Measurements from ENCODE around the gene DAP.
"Not testable (repeated sequence)": the region's sequence is repeated elsewhere in the genome, so short reads cannot be mapped to it uniquely, and the experiment has no call there.

The DAP gene

DNA sequence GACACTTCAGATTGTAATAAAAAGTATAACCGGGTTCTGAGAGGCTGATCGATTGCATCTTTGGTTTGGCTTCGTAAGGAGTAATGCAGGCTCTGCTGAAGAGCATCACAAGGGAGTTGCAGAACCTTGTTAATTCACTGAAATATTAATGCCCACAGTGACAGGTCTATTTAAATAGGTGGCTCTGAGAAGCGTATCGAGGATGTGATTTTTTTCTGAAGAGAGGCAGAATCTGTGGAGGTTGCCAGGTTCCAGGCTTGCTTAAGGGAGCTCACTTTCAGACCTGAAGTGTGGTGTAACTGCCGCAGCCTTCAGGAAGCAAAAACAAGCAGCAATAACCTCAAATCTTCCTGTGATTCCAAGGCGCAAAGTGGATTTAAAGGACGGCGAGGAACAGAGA lies 116.8 kb downstream of the DAP start:
- no peak for ATAC-seq
- TF ChIP-seq GLIS3 (CRISPR knock-in tag; IDR thresholded peaks at IDR 0.05) = no peak
- TF ChIP-seq, protein P1, sequence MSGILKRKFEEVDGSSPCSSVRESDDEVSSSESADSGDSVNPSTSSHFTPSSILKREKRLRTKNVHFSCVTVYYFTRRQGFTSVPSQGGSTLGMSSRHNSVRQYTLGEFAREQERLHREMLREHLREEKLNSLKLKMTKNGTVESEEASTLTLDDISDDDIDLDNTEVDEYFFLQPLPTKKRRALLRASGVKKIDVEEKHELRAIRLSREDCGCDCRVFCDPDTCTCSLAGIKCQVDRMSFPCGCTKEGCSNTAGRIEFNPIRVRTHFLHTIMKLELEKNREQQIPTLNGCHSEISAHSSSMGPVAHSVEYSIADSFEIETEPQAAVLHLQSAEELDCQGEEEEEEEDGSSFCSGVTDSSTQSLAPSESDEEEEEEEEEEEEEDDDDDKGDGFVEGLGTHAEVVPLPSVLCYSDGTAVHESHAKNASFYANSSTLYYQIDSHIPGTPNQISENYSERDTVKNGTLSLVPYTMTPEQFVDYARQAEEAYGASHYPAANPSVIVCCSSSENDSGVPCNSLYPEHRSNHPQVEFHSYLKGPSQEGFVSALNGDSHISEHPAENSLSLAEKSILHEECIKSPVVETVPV (CRISPR knock-in tag; IDR thresholded peaks at IDR 0.05) = no peak
- TF ChIP-seq, protein P2, sequence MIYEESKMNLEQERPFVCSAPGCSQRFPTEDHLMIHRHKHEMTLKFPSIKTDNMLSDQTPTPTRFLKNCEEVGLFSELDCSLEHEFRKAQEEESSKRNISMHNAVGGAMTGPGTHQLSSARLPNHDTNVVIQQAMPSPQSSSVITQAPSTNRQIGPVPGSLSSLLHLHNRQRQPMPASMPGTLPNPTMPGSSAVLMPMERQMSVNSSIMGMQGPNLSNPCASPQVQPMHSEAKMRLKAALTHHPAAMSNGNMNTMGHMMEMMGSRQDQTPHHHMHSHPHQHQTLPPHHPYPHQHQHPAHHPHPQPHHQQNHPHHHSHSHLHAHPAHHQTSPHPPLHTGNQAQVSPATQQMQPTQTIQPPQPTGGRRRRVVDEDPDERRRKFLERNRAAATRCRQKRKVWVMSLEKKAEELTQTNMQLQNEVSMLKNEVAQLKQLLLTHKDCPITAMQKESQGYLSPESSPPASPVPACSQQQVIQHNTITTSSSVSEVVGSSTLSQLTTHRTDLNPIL (CRISPR knock-in tag; IDR thresholded peaks at IDR 0.05; ENCODE audit: low read depth) = no peak
- no peak for TF ChIP-seq BACH2 (CRISPR knock-in tag; IDR thresholded peaks at IDR 0.05; ENCODE audit: borderline replicate concordance)
- no peak for TF ChIP-seq ISL1 (CRISPR knock-in tag; IDR thresholded peaks at IDR 0.05)
- TF ChIP-seq TOX (CRISPR knock-in tag; IDR thresholded peaks at IDR 0.05; ENCODE audit: borderline replicate concordance) = no peak
- TF ChIP-seq PPARA (CRISPR knock-in tag; IDR thresholded peaks at IDR 0.05; ENCODE audit: borderline replicate concordance) = no peak
- TF ChIP-seq ZFP3 (CRISPR knock-in tag; IDR thresholded peaks at IDR 0.05) = no peak
- no peak for TF ChIP-seq CSDC2 (CRISPR knock-in tag; IDR thresholded peaks at IDR 0.05)
- TF ChIP-seq ESRRG (CRISPR knock-in tag; IDR thresholded peaks at IDR 0.05) = no peak
- no peak for TF ChIP-seq OSR1 (CRISPR knock-in tag; IDR thresholded peaks at IDR 0.05)
- TF ChIP-seq ZNF70 (CRISPR knock-in tag; IDR thresholded peaks at IDR 0.05) = no peak
- TF ChIP-seq TSHZ2 (CRISPR knock-in tag; IDR thresholded peaks at IDR 0.05) = no peak
- TF ChIP-seq ZNF565 (CRISPR knock-in tag; conservative IDR thresholded peaks at IDR 0.05; ENCODE audit: low read depth) = no peak
- no peak for TF ChIP-seq TCF4 (CRISPR knock-in tag; IDR thresholded peaks at IDR 0.05; ENCODE audit: borderline replicate concordance)
- TF ChIP-seq RARB (CRISPR knock-in tag; IDR thresholded peaks at IDR 0.05) = no peak
- TF ChIP-seq ZC3H10 (CRISPR knock-in tag; IDR thresholded peaks at IDR 0.05) = no peak
- no peak for TF ChIP-seq SNAI2 (CRISPR knock-in tag; IDR thresholded peaks at IDR 0.05)
- TF ChIP-seq ARNTL (CRISPR knock-in tag; IDR thresholded peaks at IDR 0.05; ENCODE audit: borderline replicate concordance, low read depth) = no peak

- TF ChIP-seq, protein P1 (CRISPR knock-in tag; IDR thresholded peaks at IDR 0.05) = no peak
- no peak for TF ChIP-seq PPARA (CRISPR knock-in tag; IDR thresholded peaks at IDR 0.05; ENCODE audit: borderline replicate concordance)
- no peak for TF ChIP-seq ZC3H10 (CRISPR knock-in tag; IDR thresholded peaks at IDR 0.05)
Measured at GRCh38 chr5:10642367-10642766, 118.7 kb downstream of the DAP start.

DNA sequence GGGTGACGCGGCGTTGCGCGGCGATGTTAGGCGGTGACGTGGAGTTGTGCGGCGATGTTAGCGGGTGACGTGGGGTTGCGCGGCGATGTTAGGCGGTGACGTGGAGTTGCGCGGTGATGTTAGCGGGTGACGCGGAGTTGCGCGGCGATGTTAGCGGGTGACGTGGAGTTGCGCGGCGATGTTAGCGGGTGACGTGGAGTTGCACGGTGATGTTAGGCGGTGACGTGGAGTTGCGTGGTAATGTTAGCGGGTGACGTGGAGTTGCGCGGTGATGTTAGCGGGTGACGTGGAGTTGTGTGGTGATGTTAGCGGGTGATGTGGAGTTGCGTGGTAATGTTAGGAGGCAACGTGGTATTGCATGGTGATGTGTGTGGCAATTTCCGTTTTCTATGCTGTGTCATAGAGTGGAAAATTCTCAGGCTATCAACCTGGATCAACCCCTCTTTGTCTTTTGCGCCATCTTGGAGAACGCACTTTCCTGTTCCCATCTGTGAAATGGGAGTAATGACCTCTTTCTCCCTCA lies 121.1 kb downstream of the DAP start:
- no peak for TF ChIP-seq TSHZ2 (CRISPR knock-in tag; IDR thresholded peaks at IDR 0.05)
- TF ChIP-seq TOX (CRISPR knock-in tag; IDR thresholded peaks at IDR 0.05; ENCODE audit: borderline replicate concordance) = no peak
- TF ChIP-seq ZFP3 (CRISPR knock-in tag; IDR thresholded peaks at IDR 0.05) = no peak
- TF ChIP-seq, protein P2 (CRISPR knock-in tag; IDR thresholded peaks at IDR 0.05; ENCODE audit: low read depth) = no peak
- no peak for TF ChIP-seq PPARA (CRISPR knock-in tag; IDR thresholded peaks at IDR 0.05; ENCODE audit: borderline replicate concordance)
- TF ChIP-seq RARB (CRISPR knock-in tag; IDR thresholded peaks at IDR 0.05) = no peak
- no peak for TF ChIP-seq ARNTL (CRISPR knock-in tag; IDR thresholded peaks at IDR 0.05; ENCODE audit: borderline replicate concordance, low read depth)
- TF ChIP-seq POU6F1 (CRISPR knock-in tag; IDR thresholded peaks at IDR 0.05; ENCODE audit: borderline replicate concordance, low read depth) = no peak
- TF ChIP-seq BACH2 (CRISPR knock-in tag; IDR thresholded peaks at IDR 0.05; ENCODE audit: borderline replicate concordance) = no peak
- no peak for ATAC-seq

More at GRCh38 chr5:10642367-10642766, 118.7 kb downstream of the DAP start:
- ATAC-seq = no peak

DNA sequence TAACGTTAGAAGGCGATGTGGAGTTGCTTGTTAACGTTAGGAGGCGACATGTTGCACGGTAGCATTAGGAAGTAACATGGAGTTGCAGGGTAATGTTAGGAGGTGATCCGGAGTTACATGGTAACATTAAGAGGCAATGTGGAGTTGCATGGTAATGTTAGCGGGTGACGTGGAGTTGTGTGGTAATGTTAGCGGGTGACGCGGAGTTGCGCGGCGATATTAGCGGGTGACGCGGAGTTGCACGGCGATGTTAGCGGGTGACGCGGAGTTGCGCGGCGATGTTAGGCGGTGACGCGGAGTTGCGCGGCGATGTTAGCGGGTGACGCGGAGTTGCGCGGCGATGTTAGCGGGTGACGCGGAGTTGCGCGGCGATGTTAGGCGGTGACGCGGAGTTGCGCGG lies 122.3 kb downstream of the DAP start:
- ATAC-seq = not testable (repeated sequence)

Data from SK-N-SH treated with all-trans-retinoic acid at 6 μM for 48 hours (cell line).